Karpas-422 (cell line): ENCODE measurements around the gene BANF2. TPM values are rescaled to one million over a fixed set of nuclear protein-coding genes. Genes with fewer than 3 reads are reported as not detected.
A peak's percentile ranks its signal among the peaks of the same experiment; 100 is the strongest.

Source experiments
- DNase-seq: peaks from one replicate; pipeline ENCODE4 v3.0.0-alpha.2; 2015
- H2AFZ ChIP-seq: fragments of 200-600 bp; sonication (generic); 2 replicates; pipeline ENCODE4 v1.6.1; 2014; ENCODE audit warnings: antibody characterized with exemption, low read length, mixed read lengths
- H3K27ac ChIP-seq: fragments of 200-600 bp; sonication (generic); 2 replicates; pipeline ENCODE4 v1.5.1; 2014; ENCODE audit warnings: mild to moderate bottlenecking, low read length, moderate library complexity
- H3K27me3 ChIP-seq: fragments of 200-600 bp; sonication (generic); 2 replicates; pipeline ENCODE4 v1.6.1; 2014; ENCODE audit warnings: low read length, mixed read lengths
- H3K36me3 ChIP-seq: fragments of 200-600 bp; sonication (generic); 2 replicates; pipeline ENCODE4 v1.6.1; 2014; ENCODE audit warnings: low read length, mixed read lengths; ENCODE audit not compliant: insufficient read depth
- H3K4me1 ChIP-seq: fragments of 200-600 bp; sonication (generic); 2 replicates; pipeline ENCODE4 v1.6.1; 2014; ENCODE audit warnings: mild to moderate bottlenecking, low read length, mixed read lengths
- H3K4me2 ChIP-seq: fragments of 200-600 bp; sonication (generic); 2 replicates; pipeline ENCODE4 v1.6.1; 2014; ENCODE audit warnings: low read length, low read depth, mild to moderate bottlenecking; ENCODE audit not compliant: poor library complexity, severe bottlenecking
- H3K4me3 ChIP-seq: fragments of 200-600 bp; sonication (generic); 2 replicates; pipeline ENCODE4 v1.5.1; 2014; ENCODE audit warnings: mild to moderate bottlenecking, antibody characterized with exemption, low read length, mixed read lengths
- H3K79me2 ChIP-seq: fragments of 200-600 bp; sonication (generic); 2 replicates; pipeline ENCODE4 v1.6.1; 2014; ENCODE audit warnings: mild to moderate bottlenecking, low read length, mixed read lengths
- H3K9ac ChIP-seq: fragments of 200-600 bp; sonication (generic); 2 replicates; pipeline ENCODE4 v1.6.0; 2014; ENCODE audit warnings: low read length
- H3K9me2 ChIP-seq: fragments of 200-600 bp; sonication (generic), shearing (Covaris generic); replicated peaks from 2 replicates; pipeline ENCODE4 v1.6.0; 2014; ENCODE audit warnings: mild to moderate bottlenecking, low read length, moderate library complexity; ENCODE audit not compliant: insufficient read depth
- H3K9me3 ChIP-seq: fragments of 300-700, 200-600 bp; sonication (generic); 2 replicates; pipeline ENCODE4 v1.6.1; 2014; ENCODE audit warnings: low read length, mixed read lengths
- H4K20me1 ChIP-seq: fragments of 200-600 bp; sonication (generic); 2 replicates; pipeline ENCODE4 v1.6.1; 2014; ENCODE audit warnings: mild to moderate bottlenecking, antibody characterized with exemption, low read length, low read depth; ENCODE audit not compliant: insufficient read depth
- total RNA-seq: library from RNA; depleted of rRNA; stranded (reverse); fragments of >200 nt; shearing (Covaris generic); gene quantifications from 2 replicates; pipeline ENCODE4 v1.2.3, GENCODE V29; 2014; ENCODE audit warnings: low replicate concordance

BANF2 gene
- total RNA-seq, 1 experiment from 2014 or later: not detected

- Histone ChIP-seq H4K20me1 (peaks cover 21% of the 10 kb centered on the region; the same call in 1 of the 2 replicates), H3K4me3 (no peak overlapping the region), H3K9me3 (no peaks in the 10 kb centered on the region), H3K9me2 (no peaks in the 10 kb centered on the region), H3K4me2 (no peak overlapping the region), H3K9ac (no peak overlapping the region), H3K79me2 (no peaks in the 10 kb centered on the region), H3K36me3 (no peaks in the 10 kb centered on the region), H3K27me3 (no peaks in the 10 kb centered on the region), H3K27ac (no peak overlapping the region), H2AFZ (no peak overlapping the region), H3K4me1 (peaks cover 7% of the 10 kb centered on the region)
- DNase-seq: no peak
Observed at GRCh38 chr20:17676942-17677341, 22.8 kb upstream of the BANF2 start.

GRCh38 chr20:17678295-17678694 lies 21.5 kb upstream of the BANF2 start:
- no peak for DNase-seq
- no peaks in the 10 kb centered on the region for H3K79me2 ChIP-seq
- peaks cover 10% of the 10 kb centered on the region for H3K4me1 ChIP-seq
- H3K27ac ChIP-seq: no peak overlapping the region
- H3K36me3 ChIP-seq: no peaks in the 10 kb centered on the region
- H3K9ac ChIP-seq: no peak overlapping the region
- H3K9me3 ChIP-seq: no peaks in the 10 kb centered on the region
- no peaks in the 10 kb centered on the region for H3K27me3 ChIP-seq
- H3K9me2 ChIP-seq: no peaks in the 10 kb centered on the region
- no peak overlapping the region for H2AFZ ChIP-seq
- H3K4me3 ChIP-seq: no peak overlapping the region
- H3K4me2 ChIP-seq: no peak overlapping the region
- H4K20me1 ChIP-seq: peaks cover 21% of the 10 kb centered on the region; the same call in 1 of the 2 replicates

GRCh38 chr20:17678886-17679285 lies 20.9 kb upstream of the BANF2 start:
- H3K79me2 ChIP-seq: no peaks in the 10 kb centered on the region
- H3K4me1 ChIP-seq: peaks cover 10% of the 10 kb centered on the region
- peaks cover 21% of the 10 kb centered on the region; the same call in 1 of the 2 replicates for H4K20me1 ChIP-seq

GRCh38 chr20:17679941-17680835 lies 19.6 kb upstream of the BANF2 start:
- H3K4me2 ChIP-seq: peak overlapping the region; percentile 48
- H4K20me1 ChIP-seq: peaks cover 14% of the 10 kb centered on the region; the same call in 1 of the 2 replicates
- DNase-seq: no peak
- H3K79me2 ChIP-seq: no peaks in the 10 kb centered on the region
- H3K4me3 ChIP-seq: peak overlapping the region; percentile 53; the same call in 1 of the 2 replicates
- H3K27ac ChIP-seq: no peak overlapping the region
- H3K36me3 ChIP-seq: no peaks in the 10 kb centered on the region
- H3K4me1 ChIP-seq: peaks cover 10% of the 10 kb centered on the region
- H3K27me3 ChIP-seq: no peaks in the 10 kb centered on the region
- H3K9ac ChIP-seq: peak overlapping the region; percentile 43; the same call in 1 of the 2 replicates
- H3K9me3 ChIP-seq: no peaks in the 10 kb centered on the region
- no peak overlapping the region for H2AFZ ChIP-seq
- H3K9me2 ChIP-seq: no peaks in the 10 kb centered on the region

More at GRCh38 chr20:17678886-17679285, 20.9 kb upstream of the BANF2 start:
- H2AFZ ChIP-seq: no peak overlapping the region
- DNase-seq: no peak
- H3K4me2 ChIP-seq: no peak overlapping the region
- H3K27me3 ChIP-seq: no peaks in the 10 kb centered on the region
- H3K9ac ChIP-seq: no peak overlapping the region
- no peaks in the 10 kb centered on the region for H3K36me3 ChIP-seq
- no peak overlapping the region for H3K4me3 ChIP-seq
- no peaks in the 10 kb centered on the region for H3K9me2 ChIP-seq
- H3K27ac ChIP-seq: no peak overlapping the region
- H3K9me3 ChIP-seq: no peaks in the 10 kb centered on the region

GRCh38 chr20:17680836-17681725 lies 18.7 kb upstream of the BANF2 start:
- DNase-seq: peak; percentile 83
- no peaks in the 10 kb centered on the region for H3K79me2 ChIP-seq
- peaks cover 10% of the 10 kb centered on the region for H3K4me1 ChIP-seq
- peak overlapping the region; percentile 53 for H3K4me2 ChIP-seq
- H3K9me3 ChIP-seq: no peaks in the 10 kb centered on the region
- no peak overlapping the region for H3K27ac ChIP-seq
- no peak overlapping the region for H2AFZ ChIP-seq
- H3K9me2 ChIP-seq: no peaks in the 10 kb centered on the region
- no peaks in the 10 kb centered on the region for H3K27me3 ChIP-seq
- H3K4me3 ChIP-seq: peak overlapping the region; percentile 70
- H3K9ac ChIP-seq: peak overlapping the region; percentile 68
- no peaks in the 10 kb centered on the region for H3K36me3 ChIP-seq
- H4K20me1 ChIP-seq: 0 out of 2 replicates have a peak, but pooled peaks cover 13% of the 10 kb centered on the region

- Histone ChIP-seq H3K79me2 (no peaks in the 10 kb centered on the region), H3K27me3 (no peaks in the 10 kb centered on the region), H4K20me1 (0 out of 2 replicates have a peak, but pooled peaks cover 8% of the 10 kb centered on the region), H3K4me3 (peak overlapping the region; percentile 70), H3K4me2 (peak overlapping the region; percentile 61), H3K9me3 (no peaks in the 10 kb centered on the region), H3K27ac (no peak overlapping the region), H3K36me3 (no peaks in the 10 kb centered on the region), H3K4me1 (peaks cover 10% of the 10 kb centered on the region), H3K9me2 (no peaks in the 10 kb centered on the region), H2AFZ (no peak overlapping the region), H3K9ac (peak overlapping the region; percentile 68)
- DNase-seq: no peak
Observed at GRCh38 chr20:17681726-17682102, 18.1 kb upstream of the BANF2 start.

- DNase-seq: peak; percentile 98
- no peaks in the 10 kb centered on the region for H3K9me3 ChIP-seq
Observed at GRCh38 chr20:17682103-17682888, 17.5 kb upstream of the BANF2 start, which contains the start of gene RRBP1. Gene RRBP1, minus strand, starts transcription at chr20:17682242. Its CDS starts 21,735 bp downstream, at chr20:17660507.

More at GRCh38 chr20:17682103-17682888, 17.5 kb upstream of the BANF2 start, which contains the start of gene RRBP1:
- no peak within 1 kb of the TSS for H3K27ac ChIP-seq
- H3K4me3 ChIP-seq: peak within 1 kb of the TSS; percentile 70
- 0 out of 2 replicates have a peak, but pooled peaks cover 8% of the 10 kb centered on the region for H4K20me1 ChIP-seq
- H3K9ac ChIP-seq: peak within 1 kb of the TSS; percentile 71
- no peaks in the 10 kb centered on the region for H3K9me2 ChIP-seq
- H3K27me3 ChIP-seq: no peaks in the 10 kb centered on the region
- peak within 1 kb of the TSS; percentile 63 for H3K4me2 ChIP-seq
- peak within 1 kb of the TSS; percentile 82 for H2AFZ ChIP-seq
- H3K79me2 ChIP-seq: no peaks in the 10 kb centered on the region
- H3K4me1 ChIP-seq: peaks cover 10% of the 10 kb centered on the region
- no peaks in the 10 kb centered on the region for H3K36me3 ChIP-seq
